ENCODE data around the gene ZFYVE16. TPM values are rescaled to one million over a fixed set of nuclear protein-coding genes. Genes with fewer than 3 reads are reported as not detected.

Gene ZFYVE16
- total RNA-seq, 1 donor from 2014 or later, result 80.5 TPM

DNA sequence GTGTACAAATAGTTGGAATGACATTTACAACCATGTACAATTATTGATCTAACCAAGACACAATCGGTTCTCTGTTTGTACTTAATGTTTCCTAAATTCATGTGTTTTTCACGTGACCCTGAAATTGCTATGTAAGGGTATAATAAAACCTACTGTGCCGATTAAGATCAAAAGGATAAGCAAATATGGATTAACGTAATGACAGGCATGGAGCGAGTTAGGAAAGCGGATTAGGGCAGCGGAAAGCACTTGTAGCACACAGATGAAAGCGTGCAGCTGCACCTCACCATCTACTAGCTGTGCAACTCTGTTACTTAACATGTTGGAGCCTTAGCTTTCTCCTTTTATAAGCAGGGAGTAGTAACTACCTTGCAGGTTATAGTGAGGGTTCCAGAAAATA is 38.3 kb upstream of the ZFYVE16 start:
- Mint-ChIP-seq H3K4me1 (ENCODE audit: unreplicated experiment) (peaks cover 26% of the 10 kb centered on the region), H3K27ac (ENCODE audit: unreplicated experiment) (peak overlapping the region; percentile 44), H3K27me3 (ENCODE audit: unreplicated experiment) (no peaks in the 10 kb centered on the region), H3K36me3 (ENCODE audit: low read depth, unreplicated experiment) (peaks cover 4% of the 10 kb centered on the region), H3K9me3 (ENCODE audit: unreplicated experiment) (peaks cover 4% of the 10 kb centered on the region), H3K4me3 (ENCODE audit: unreplicated experiment) (no peak overlapping the region)
- TF ChIP-seq, protein P1, sequence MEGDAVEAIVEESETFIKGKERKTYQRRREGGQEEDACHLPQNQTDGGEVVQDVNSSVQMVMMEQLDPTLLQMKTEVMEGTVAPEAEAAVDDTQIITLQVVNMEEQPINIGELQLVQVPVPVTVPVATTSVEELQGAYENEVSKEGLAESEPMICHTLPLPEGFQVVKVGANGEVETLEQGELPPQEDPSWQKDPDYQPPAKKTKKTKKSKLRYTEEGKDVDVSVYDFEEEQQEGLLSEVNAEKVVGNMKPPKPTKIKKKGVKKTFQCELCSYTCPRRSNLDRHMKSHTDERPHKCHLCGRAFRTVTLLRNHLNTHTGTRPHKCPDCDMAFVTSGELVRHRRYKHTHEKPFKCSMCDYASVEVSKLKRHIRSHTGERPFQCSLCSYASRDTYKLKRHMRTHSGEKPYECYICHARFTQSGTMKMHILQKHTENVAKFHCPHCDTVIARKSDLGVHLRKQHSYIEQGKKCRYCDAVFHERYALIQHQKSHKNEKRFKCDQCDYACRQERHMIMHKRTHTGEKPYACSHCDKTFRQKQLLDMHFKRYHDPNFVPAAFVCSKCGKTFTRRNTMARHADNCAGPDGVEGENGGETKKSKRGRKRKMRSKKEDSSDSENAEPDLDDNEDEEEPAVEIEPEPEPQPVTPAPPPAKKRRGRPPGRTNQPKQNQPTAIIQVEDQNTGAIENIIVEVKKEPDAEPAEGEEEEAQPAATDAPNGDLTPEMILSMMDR (IDR thresholded peaks at IDR 0.05; ENCODE audit: unreplicated experiment), result no peak
- no peak for DNase-seq (ENCODE audit: low spot score)

DNA sequence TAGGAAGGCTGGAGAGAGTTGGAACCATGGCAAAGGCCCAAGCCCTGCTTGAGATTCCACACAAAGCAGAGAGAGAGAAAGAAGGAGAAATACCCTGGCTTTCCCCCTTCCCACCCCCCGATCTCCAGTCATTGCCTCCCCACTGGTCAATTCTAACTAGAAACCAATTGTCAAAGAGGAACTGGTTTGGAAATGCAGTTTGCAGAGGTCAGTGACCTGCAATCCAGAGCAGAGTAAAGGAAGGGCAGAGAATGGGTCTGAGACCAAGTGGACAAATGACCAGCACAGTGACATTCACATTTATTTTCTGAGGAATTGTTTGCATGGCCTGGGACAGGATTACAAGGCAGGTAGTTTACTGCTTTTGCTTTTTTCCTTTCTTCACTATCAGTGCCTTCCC is 37.5 kb upstream of the ZFYVE16 start:
- H3K27me3 Mint-ChIP-seq (ENCODE audit: unreplicated experiment), result no peaks in the 10 kb centered on the region
- H3K4me1 Mint-ChIP-seq (ENCODE audit: unreplicated experiment), result peaks cover 26% of the 10 kb centered on the region
- peak; percentile 10 for DNase-seq (ENCODE audit: low spot score)
- H3K4me3 Mint-ChIP-seq (ENCODE audit: unreplicated experiment), result no peak overlapping the region
- TF ChIP-seq, protein P1 (IDR thresholded peaks at IDR 0.05; ENCODE audit: unreplicated experiment), result no peak
- peaks cover 4% of the 10 kb centered on the region for H3K9me3 Mint-ChIP-seq (ENCODE audit: unreplicated experiment)
- peak overlapping the region; percentile 87 for H3K27ac Mint-ChIP-seq (ENCODE audit: unreplicated experiment)
- peaks cover 4% of the 10 kb centered on the region for H3K36me3 Mint-ChIP-seq (ENCODE audit: low read depth, unreplicated experiment)

DNA sequence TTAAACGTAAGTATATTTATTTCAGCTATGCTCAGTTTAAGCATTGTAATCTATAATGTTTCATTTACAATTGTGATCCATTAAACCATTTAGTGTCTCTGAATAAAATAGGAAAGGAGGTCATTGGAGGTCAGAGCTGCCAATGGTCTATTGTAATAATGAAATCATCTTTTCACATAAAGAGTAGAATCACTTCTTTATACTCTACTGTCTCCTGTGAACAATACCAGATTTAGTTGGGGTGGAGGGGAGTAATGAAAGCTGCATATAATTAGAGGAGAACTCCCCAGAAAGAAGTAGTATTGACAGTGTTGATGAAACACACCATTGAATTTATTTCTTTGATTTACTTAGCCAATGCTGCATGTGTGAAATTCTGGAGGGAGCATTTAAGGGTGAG is 35.1 kb upstream of the ZFYVE16 start:
- Mint-ChIP-seq H3K36me3 (ENCODE audit: low read depth, unreplicated experiment) (peaks cover 4% of the 10 kb centered on the region), H3K4me1 (ENCODE audit: unreplicated experiment) (peaks cover 26% of the 10 kb centered on the region)

DNA sequence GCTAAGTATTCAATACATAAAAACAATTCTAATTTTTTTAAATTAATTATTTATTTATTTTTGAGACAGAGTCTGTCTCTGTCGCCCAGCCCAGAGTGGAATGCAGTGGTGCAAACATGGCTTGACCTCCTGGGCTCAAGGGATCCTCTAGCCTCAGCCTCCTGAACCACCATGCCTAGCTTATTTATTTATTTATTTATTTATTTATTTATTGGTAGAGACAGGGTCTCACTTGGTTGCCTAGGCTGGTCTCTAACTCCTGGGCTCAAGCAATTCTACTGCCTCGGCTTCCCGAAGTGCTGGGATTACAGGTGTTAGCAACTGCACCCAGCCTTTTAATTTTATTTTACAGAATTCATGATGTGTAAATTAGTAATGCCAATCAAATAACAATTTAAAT is 33.7 kb upstream of the ZFYVE16 start:
- Mint-ChIP-seq H3K4me3 (ENCODE audit: unreplicated experiment) (no peak overlapping the region), H3K4me1 (ENCODE audit: unreplicated experiment) (peaks cover 19% of the 10 kb centered on the region), H3K27ac (ENCODE audit: unreplicated experiment) (no peak overlapping the region), H3K27me3 (ENCODE audit: unreplicated experiment) (no peaks in the 10 kb centered on the region), H3K36me3 (ENCODE audit: low read depth, unreplicated experiment) (peaks cover 4% of the 10 kb centered on the region), H3K9me3 (ENCODE audit: unreplicated experiment) (peaks cover 4% of the 10 kb centered on the region)
- DNase-seq (ENCODE audit: low spot score), result no peak
- TF ChIP-seq, protein P1 (IDR thresholded peaks at IDR 0.05; ENCODE audit: unreplicated experiment), result no peak

More for the DNA sequence above, 35.1 kb upstream of the ZFYVE16 start:
- no peak overlapping the region for H3K27ac Mint-ChIP-seq (ENCODE audit: unreplicated experiment)
- no peaks in the 10 kb centered on the region for H3K27me3 Mint-ChIP-seq (ENCODE audit: unreplicated experiment)
- DNase-seq (ENCODE audit: low spot score), result no peak
- TF ChIP-seq, protein P1 (IDR thresholded peaks at IDR 0.05; ENCODE audit: unreplicated experiment), result no peak
- no peak overlapping the region for H3K4me3 Mint-ChIP-seq (ENCODE audit: unreplicated experiment)
- peaks cover 4% of the 10 kb centered on the region for H3K9me3 Mint-ChIP-seq (ENCODE audit: unreplicated experiment)

DNA sequence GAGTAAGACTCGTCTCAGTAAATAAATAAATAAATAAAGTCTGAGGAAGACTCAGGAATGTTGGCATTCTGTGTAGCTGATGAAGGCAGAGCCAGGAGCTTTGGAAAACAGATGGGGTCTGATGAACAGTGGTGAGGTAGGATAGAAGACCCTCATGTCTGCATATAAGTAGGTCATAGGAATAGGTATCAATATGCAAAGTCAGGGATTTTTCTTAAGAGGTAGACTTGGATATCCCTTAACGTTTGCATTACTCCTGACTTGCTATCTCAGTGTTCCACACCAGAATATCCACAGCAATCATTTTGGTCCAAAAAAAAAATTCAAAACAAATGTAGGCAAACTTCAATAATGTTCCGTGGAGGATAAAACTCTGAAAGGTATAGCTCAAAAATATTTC is 31.3 kb upstream of the ZFYVE16 start:
- no peak overlapping the region for H3K27ac Mint-ChIP-seq (ENCODE audit: unreplicated experiment)
- no peaks in the 10 kb centered on the region for H3K27me3 Mint-ChIP-seq (ENCODE audit: unreplicated experiment)
- no peak overlapping the region for H3K4me3 Mint-ChIP-seq (ENCODE audit: unreplicated experiment)

More for the DNA sequence above, 31.3 kb upstream of the ZFYVE16 start:
- H3K9me3 Mint-ChIP-seq (ENCODE audit: unreplicated experiment), result no peaks in the 10 kb centered on the region
- H3K36me3 Mint-ChIP-seq (ENCODE audit: low read depth, unreplicated experiment), result peaks cover 4% of the 10 kb centered on the region
- H3K4me1 Mint-ChIP-seq (ENCODE audit: unreplicated experiment), result no peaks in the 10 kb centered on the region
- TF ChIP-seq, protein P1 (IDR thresholded peaks at IDR 0.05; ENCODE audit: unreplicated experiment), result no peak
- no peak for DNase-seq (ENCODE audit: low spot score)

Measured in endothelial cell (in vitro differentiated cells).